Gastrocnemius medialis (tissue), 4 donors: ENCODE data around the gene TMEM200C. TPM values are rescaled to one million over a fixed set of nuclear protein-coding genes. Genes with fewer than 3 reads are reported as not detected.

Experiments
- ATAC-seq, 2 donors: fragments of 150-250 bp; one replicate each; pipeline ENCODE4 v1.9.1; 2016
- DNase-seq, 2 donors: peaks; one replicate each; pipeline ENCODE4 v3.0.0-alpha.2; 2019
- H3K27ac ChIP-seq, 4 donors: fragments of 200-600 bp; sonication (generic); 1 replicate in 1 of 4; 2 replicates in 3 of 4; pipeline ENCODE4 v1.5.1; 2016 to 2018; ENCODE audit warnings: mild to moderate bottlenecking in 2 of 4, moderate library complexity in 1 of 4
- H3K27me3 ChIP-seq, 3 donors: fragments of 200-600 bp; sonication (generic) in 2 of 3; 1 replicate in 1 of 3; 2 replicates in 2 of 3; pipeline versions ENCODE4 v1.5.1 to v1.6.0; 2016 to 2019; ENCODE audit warnings: mild to moderate bottlenecking in 1 of 3, moderate library complexity in 1 of 3
- H3K36me3 ChIP-seq, 2 donors: fragments of 200-600 bp; sonication (generic) in 1 of 2; one replicate each; pipeline ENCODE4 v1.5.1; 2017 to 2018
- H3K4me1 ChIP-seq, 2 donors: fragments of 200-600 bp; sonication (generic) in 1 of 2; one replicate each; pipeline ENCODE4 v1.5.1; 2016 to 2017; ENCODE audit warnings: mild to moderate bottlenecking in 2 of 2
- H3K4me3 ChIP-seq, 4 donors: fragments of 200-600 bp; sonication (generic) in 3 of 4; 1 replicate in 1 of 4; 2 replicates in 3 of 4; pipeline ENCODE4 v1.5.1; 2016 to 2019; ENCODE audit warnings: mild to moderate bottlenecking in 2 of 4
- H3K9me3 ChIP-seq, 3 donors: fragments of 200-600 bp; sonication (generic) in 2 of 3; 1 replicate in 1 of 3; 2 replicates in 2 of 3; pipeline ENCODE4 v1.5.1; 2016 to 2019
- CTCF ChIP-seq, 5 experiments: fragments of 450-650 bp in 3 of 5; fragments of 200-600 bp in 2 of 5; sonication (generic) in 2 of 5; IDR thresholded peaks in 4 of 5; conservative IDR thresholded peaks in 1 of 5; 1 replicate in 4 of 5; 2 replicates in 1 of 5; pipeline ENCODE4 v1.5.1; 2016 to 2019; ENCODE audit warnings: antibody characterized with exemption in 5 of 5, mild to moderate bottlenecking in 3 of 5, moderate library complexity in 3 of 5
- POLR2A ChIP-seq, 2 donors: fragments of 450-650 bp; IDR thresholded peaks; one replicate each; pipeline ENCODE4 v1.6.1; 2017; ENCODE audit warnings: antibody characterized with exemption in 2 of 2, mild to moderate bottlenecking in 2 of 2, moderate library complexity in 2 of 2
- in situ Hi-C, 4 donors: fragments of 200-750 bp; cut with MboI; loops; one replicate each; pipeline versions ENCODE4 v1.15.0 to v1.8.0; 2017; ENCODE audit warnings: low sequenced_read_pairs in 4 of 4
- intact Hi-C: fragments of 100-400 bp; cut with DNase I; formaldehyde crosslinking; loops from one replicate; pipeline ENCODE4 v1.15.1; 2023; ENCODE audit warnings: low total_unique reads
- total RNA-seq, 4 donors: library from RNA; depleted of rRNA; stranded (reverse); fragments of >200 nt; gene quantifications; one replicate each; pipeline versions ENCODE4 v1.1.0 to v1.2.3, GENCODE V29; 2016

TMEM200C gene
- total RNA-seq, 4 donors from 2014 or later: 0.07 TPM; not detected in 3

- no peaks in the 10 kb centered on the region for H3K9me3 ChIP-seq
These were observed 13.8 kb upstream of the TMEM200C start for GRCh38 chr18:5909125-5909524.

DNA sequence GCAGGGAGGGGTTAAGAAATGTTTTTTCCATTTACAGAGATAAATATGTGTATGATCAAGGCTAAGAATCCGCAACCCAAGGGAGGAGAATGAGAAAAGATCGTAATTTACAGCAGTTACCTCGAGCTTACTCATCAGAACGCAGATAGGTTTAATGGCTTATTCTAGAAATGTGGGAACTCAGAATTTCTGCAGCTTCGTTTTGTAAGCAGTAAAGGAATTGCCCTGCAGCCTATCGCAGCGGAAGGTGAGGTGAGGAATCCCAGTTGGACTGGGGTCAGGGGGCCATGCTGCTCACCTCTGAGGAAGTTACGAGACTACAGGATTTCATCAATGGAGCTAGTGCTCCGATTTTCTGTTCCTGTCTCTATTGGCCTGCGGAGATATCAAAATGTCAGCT is 8.1 kb upstream of the TMEM200C start:
- no peak for DNase-seq
- TF ChIP-seq CTCF (IDR thresholded peaks at IDR 0.05 in 4 of 5, conservative IDR thresholded peaks at IDR 0.05 in 1 of 5): no peak
- TF ChIP-seq POLR2A (IDR thresholded peaks at IDR 0.05): no peak
- Histone ChIP-seq H3K4me3 (no peak overlapping the region), H3K9me3 (no peaks in the 10 kb centered on the region), H3K27ac (no peak overlapping the region), H3K4me1 (no peaks in the 10 kb centered on the region), H3K27me3 (peaks cover 5 to 13% (median 8%) of the 10 kb centered on the region in 3 donors), H3K36me3 (no peaks in the 10 kb centered on the region)
- in situ Hi-C loops: no loop called here
- intact Hi-C loops: no loop called here
- ATAC-seq: no peak

More at GRCh38 chr18:5909125-5909524, 13.8 kb upstream of the TMEM200C start:
- DNase-seq (no peak), ATAC-seq (no peak)
- Histone ChIP-seq H3K27ac (no peak overlapping the region), H3K4me3 (no peak overlapping the region), H3K4me1 (no peaks in the 10 kb centered on the region), H3K27me3 (no peaks in the 10 kb centered on the region), H3K36me3 (no peaks in the 10 kb centered on the region)
- in situ Hi-C loops: no loop called here
- intact Hi-C loops: no loop called here
- TF ChIP-seq POLR2A (IDR thresholded peaks at IDR 0.05) (no peak), CTCF (IDR thresholded peaks at IDR 0.05 in 4 of 5, conservative IDR thresholded peaks at IDR 0.05 in 1 of 5) (no peak)

GRCh38 chr18:5900262-5900661 is 4.9 kb upstream of the TMEM200C start:
- H3K27me3 ChIP-seq: peaks cover 30 to 34% (median 31%) of the 10 kb centered on the region in 3 donors
- in situ Hi-C loops (no loop called here), intact Hi-C loops (no loop called here)
- H3K27ac ChIP-seq: no peak overlapping the region
- TF ChIP-seq CTCF (IDR thresholded peaks at IDR 0.05 in 4 of 5, conservative IDR thresholded peaks at IDR 0.05 in 1 of 5) (no peak), POLR2A (IDR thresholded peaks at IDR 0.05) (no peak)
- H3K9me3 ChIP-seq: no peaks in the 10 kb centered on the region
- DNase-seq (no peak), ATAC-seq (no peak)
- no peak overlapping the region for H3K4me3 ChIP-seq
- peaks cover 0 to 7% of the 10 kb centered on the region in 2 donors for H3K4me1 ChIP-seq
- H3K36me3 ChIP-seq: no peaks in the 10 kb centered on the region

DNA sequence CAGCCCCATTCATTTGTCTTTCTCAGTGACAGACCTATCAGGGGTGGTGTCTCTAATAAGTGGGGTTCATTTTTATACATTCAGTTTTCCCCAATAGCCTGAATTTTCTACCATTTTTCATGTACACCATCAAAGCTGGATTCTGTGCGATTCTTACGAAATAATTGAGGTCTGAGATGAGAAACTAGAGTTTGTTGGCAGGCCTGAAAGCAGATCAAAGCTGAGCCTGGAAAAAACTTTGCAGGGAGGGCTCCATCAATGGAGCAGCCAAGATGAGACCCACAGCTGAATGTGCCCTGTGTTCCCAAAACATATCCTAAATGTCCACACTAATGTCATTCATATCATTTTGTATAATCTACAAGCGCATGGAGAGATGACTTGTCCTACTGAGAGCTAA is 4.5 kb upstream of the TMEM200C start:
- Histone ChIP-seq H3K9me3 (no peaks in the 10 kb centered on the region), H3K4me1 (peaks cover 0 to 7% of the 10 kb centered on the region in 2 donors), H3K27me3 (peaks cover 31 to 36% (median 33%) of the 10 kb centered on the region in 3 donors), H3K27ac (no peak overlapping the region), H3K4me3 (no peak overlapping the region), H3K36me3 (no peaks in the 10 kb centered on the region)
- intact Hi-C loops: loop anchor here (10.0 kb wide), 1 partner anchor 295 kb away; no protein-coding TSS in a partner anchor
- in situ Hi-C loops: loop anchor here in 3 of 4 donors (25.0 kb wide), 2 partner anchors 587 to 987 kb away; no protein-coding TSS in a partner anchor
- TF ChIP-seq CTCF (IDR thresholded peaks at IDR 0.05 in 4 of 5, conservative IDR thresholded peaks at IDR 0.05 in 1 of 5): no peak
- no peak for TF ChIP-seq POLR2A (IDR thresholded peaks at IDR 0.05)
- no peak for ATAC-seq
- DNase-seq: no peak
